A549 treated with GW870086 at 1 μM for 4 hours (cell line): ENCODE results near the gene CERS1. TPM values are rescaled to one million over a fixed set of nuclear protein-coding genes. Genes with fewer than 3 reads are reported as not detected.

ENCODE experiments used
- total RNA-seq: library from RNA; stranded (reverse); fragments of 200-300 nt; extraction: Qiagen RNA extraction; gene quantifications from 5 replicates; pipeline ENCODE4 v1.2.3, GENCODE V29; 2022; ENCODE audit warnings: low read depth

CERS1 gene
- total RNA-seq = 3.2 to 5.8 TPM (median 5.0 TPM) in 5 replicates

GRCh38 chr19:18895824-18896341, at the start of gene CERS1:
Gene CERS1, minus strand, starts transcription at chr19:18896158. Its CDS starts 86 bp downstream, at chr19:18896072.

GRCh38 chr19:18940769-18941627, 45.0 kb upstream of the CERS1 start, which contains the start of gene HOMER3:
Gene HOMER3, minus strand, starts transcription at chr19:18941217. Its CDS starts 2,235 bp downstream, at chr19:18938982.

GRCh38 chr19:18919086-18919899, 23.3 kb upstream of the CERS1 start, which contains the start of the genes COPE and DDX49:
Gene COPE, minus strand, starts transcription at chr19:18919387. Its CDS starts 39 bp downstream, at chr19:18919348.
Gene DDX49, plus strand, starts transcription at chr19:18919715. Its CDS starts 27 bp downstream, at chr19:18919742.

GRCh38 chr19:18831524-18832305, 64.2 kb downstream of the CERS1 start, which contains the start of gene UPF1:
Gene UPF1, plus strand, starts transcription at chr19:18831959. Its CDS starts 251 bp downstream, at chr19:18832210.

Other genes with a start within 250 kb of the CERS1 start
- 2.5 to 4.1 TPM (median 3.6 TPM) in 5 replicates for gene CRTC1, start 212.5 kb downstream of the CERS1 start, total RNA-seq
- 0.06 to 0.16 TPM (median 0.08 TPM) in 5 replicates for gene COMP, start 104.9 kb downstream of the CERS1 start, total RNA-seq
- gene UPF1, start 64.2 kb downstream of the CERS1 start, total RNA-seq = 31.8 to 42.1 TPM (median 39.6 TPM) in 5 replicates
- 132 to 176 TPM (median 157 TPM) in 5 replicates for gene COPE, start 23.2 kb upstream of the CERS1 start, total RNA-seq
- gene DDX49, start 23.6 kb upstream of the CERS1 start, total RNA-seq = 31.2 to 49.9 TPM (median 42.7 TPM) in 5 replicates
- 24.6 to 32.7 TPM (median 28.6 TPM) in 5 replicates for gene HOMER3, start 45.1 kb upstream of the CERS1 start, total RNA-seq
- gene SUGP2, start 137.4 kb upstream of the CERS1 start, total RNA-seq = 21.2 to 36.2 TPM (median 31.9 TPM) in 5 replicates
- gene ARMC6, start 137.4 kb upstream of the CERS1 start, total RNA-seq = 23.2 to 28.4 TPM (median 27.8 TPM) in 5 replicates
- 0.47 to 0.88 TPM (median 0.73 TPM) in 5 replicates for gene SLC25A42, start 167.8 kb upstream of the CERS1 start, total RNA-seq
- gene TMEM161A, start 242.3 kb upstream of the CERS1 start, total RNA-seq = 19.9 to 27.6 TPM (median 24.3 TPM) in 5 replicates